Endothelial cell (in vitro differentiated cells): ENCODE measurements around the gene GADL1. TPM values are rescaled to one million over a fixed set of nuclear protein-coding genes. Genes with fewer than 3 reads are reported as not detected.

Source experiments
- DNase-seq: peaks from one replicate; pipeline ENCODE4 v3.0.0; 2021; ENCODE audit warnings: low spot score
- H3K27ac Mint-ChIP-seq: one replicate; pipeline ENCODE4 v1.8.0; 2021; ENCODE audit warnings: mixed read lengths, inconsistent platforms; ENCODE audit not compliant: unreplicated experiment
- H3K27me3 Mint-ChIP-seq: one replicate; pipeline ENCODE4 v1.8.0; 2021; ENCODE audit warnings: mild to moderate bottlenecking, moderate library complexity, mixed read lengths, inconsistent platforms; ENCODE audit not compliant: unreplicated experiment
- H3K36me3 Mint-ChIP-seq: one replicate; pipeline ENCODE4 v1.8.0; 2021; ENCODE audit warnings: mild to moderate bottlenecking, low read depth, mixed read lengths, inconsistent platforms; ENCODE audit not compliant: unreplicated experiment
- H3K4me1 Mint-ChIP-seq: one replicate; pipeline ENCODE4 v1.8.0; 2021; ENCODE audit warnings: mild to moderate bottlenecking, mixed read lengths, inconsistent platforms; ENCODE audit not compliant: unreplicated experiment
- H3K4me3 Mint-ChIP-seq: one replicate; pipeline ENCODE4 v1.8.0; 2021; ENCODE audit warnings: mild to moderate bottlenecking, mixed read lengths, inconsistent platforms; ENCODE audit not compliant: unreplicated experiment
- H3K9me3 Mint-ChIP-seq: one replicate; pipeline ENCODE4 v1.8.0; 2021; ENCODE audit warnings: mixed read lengths, inconsistent platforms; ENCODE audit not compliant: unreplicated experiment
- total RNA-seq: library from RNA; stranded (reverse); fragmentation: NEBNext Ultra II Directional; extraction: Animal tissue kit (Norgen Biotek cat#: 25700); gene quantifications from one replicate; pipeline ENCODE4 v1.2.1, GENCODE V29; 2021; ENCODE audit not compliant: unreplicated experiment
- TF ChIP-seq, protein P1 (sequence below): fragments of 200-600 bp; sonication (generic); IDR thresholded peaks from one replicate; pipeline ENCODE4 v1.5.0; 2021; ENCODE audit warnings: antibody characterized with exemption; ENCODE audit not compliant: unreplicated experiment

GADL1 gene
- total RNA-seq, 1 donor from 2014 or later: not detected

- no peak overlapping the region for H3K27ac Mint-ChIP-seq
- H3K9me3 Mint-ChIP-seq: no peaks in the 10 kb centered on the region
- H3K27me3 Mint-ChIP-seq: peaks cover 2% of the 10 kb centered on the region
- H3K36me3 Mint-ChIP-seq: no peaks in the 10 kb centered on the region
- no peak for DNase-seq
- H3K4me1 Mint-ChIP-seq: peaks cover 6% of the 10 kb centered on the region
- TF ChIP-seq, protein P1, sequence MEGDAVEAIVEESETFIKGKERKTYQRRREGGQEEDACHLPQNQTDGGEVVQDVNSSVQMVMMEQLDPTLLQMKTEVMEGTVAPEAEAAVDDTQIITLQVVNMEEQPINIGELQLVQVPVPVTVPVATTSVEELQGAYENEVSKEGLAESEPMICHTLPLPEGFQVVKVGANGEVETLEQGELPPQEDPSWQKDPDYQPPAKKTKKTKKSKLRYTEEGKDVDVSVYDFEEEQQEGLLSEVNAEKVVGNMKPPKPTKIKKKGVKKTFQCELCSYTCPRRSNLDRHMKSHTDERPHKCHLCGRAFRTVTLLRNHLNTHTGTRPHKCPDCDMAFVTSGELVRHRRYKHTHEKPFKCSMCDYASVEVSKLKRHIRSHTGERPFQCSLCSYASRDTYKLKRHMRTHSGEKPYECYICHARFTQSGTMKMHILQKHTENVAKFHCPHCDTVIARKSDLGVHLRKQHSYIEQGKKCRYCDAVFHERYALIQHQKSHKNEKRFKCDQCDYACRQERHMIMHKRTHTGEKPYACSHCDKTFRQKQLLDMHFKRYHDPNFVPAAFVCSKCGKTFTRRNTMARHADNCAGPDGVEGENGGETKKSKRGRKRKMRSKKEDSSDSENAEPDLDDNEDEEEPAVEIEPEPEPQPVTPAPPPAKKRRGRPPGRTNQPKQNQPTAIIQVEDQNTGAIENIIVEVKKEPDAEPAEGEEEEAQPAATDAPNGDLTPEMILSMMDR: no peak
- no peak overlapping the region for H3K4me3 Mint-ChIP-seq
These were observed 173.7 kb downstream of the GADL1 start for GRCh38 chr3:30720586-30721313.

DNA sequence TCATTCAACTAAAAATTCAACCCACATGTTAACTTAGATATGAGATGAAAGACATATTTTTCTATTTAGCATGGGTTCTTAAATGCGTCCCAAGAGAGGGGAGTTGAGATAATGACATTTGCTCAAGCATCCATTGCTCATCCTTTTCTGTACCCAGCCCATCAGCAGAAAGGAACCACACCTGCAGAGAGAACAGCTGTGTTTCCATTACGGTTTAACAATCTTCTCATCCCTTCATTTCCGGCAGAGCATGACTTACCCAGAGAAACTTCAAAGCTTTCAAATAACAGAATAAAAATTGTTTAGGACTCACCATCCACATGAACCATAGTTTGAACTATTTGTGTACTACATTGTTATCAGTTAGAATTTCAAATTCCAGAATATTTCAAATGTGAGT, 174.9 kb downstream of the GADL1 start:
- no peak overlapping the region for H3K4me3 Mint-ChIP-seq
- H3K9me3 Mint-ChIP-seq: no peaks in the 10 kb centered on the region
- H3K36me3 Mint-ChIP-seq: no peaks in the 10 kb centered on the region
- TF ChIP-seq, protein P1: no peak
- DNase-seq: no peak
- H3K27ac Mint-ChIP-seq: no peak overlapping the region
- peaks cover 2% of the 10 kb centered on the region for H3K27me3 Mint-ChIP-seq
- H3K4me1 Mint-ChIP-seq: peaks cover 6% of the 10 kb centered on the region

DNA sequence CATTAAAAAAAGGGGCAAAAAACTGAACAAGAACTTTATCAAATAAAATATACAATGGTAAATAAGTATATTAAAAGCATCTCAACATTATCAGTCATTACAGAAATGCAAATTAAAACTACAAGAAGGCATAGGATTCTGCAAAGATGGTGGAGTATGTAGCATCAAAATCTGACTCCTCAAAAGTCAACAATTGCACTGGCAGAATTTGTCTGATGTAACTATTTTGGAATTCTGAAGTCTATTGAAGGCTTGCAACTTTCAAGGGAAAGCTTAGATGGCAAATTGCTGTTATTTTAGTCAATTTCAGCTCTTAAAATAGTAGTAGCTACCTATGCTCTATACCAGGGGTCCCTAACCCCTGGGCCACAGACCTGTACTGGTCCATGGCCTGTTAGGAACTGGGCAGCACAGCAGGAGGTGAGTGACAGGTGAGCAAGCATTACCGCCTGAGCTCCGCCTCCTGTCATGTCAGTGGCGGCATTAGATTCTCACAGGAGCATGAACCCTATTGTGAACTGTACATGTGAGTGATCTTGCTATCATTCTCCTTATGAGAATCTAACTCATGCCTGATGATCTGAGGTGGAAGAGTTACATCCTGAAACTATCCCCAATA, 180.5 kb downstream of the GADL1 start:
- H3K27ac Mint-ChIP-seq: no peak overlapping the region
- TF ChIP-seq, protein P1: no peak
- no peaks in the 10 kb centered on the region for H3K9me3 Mint-ChIP-seq
- no peak for DNase-seq
- H3K4me3 Mint-ChIP-seq: no peak overlapping the region
- H3K4me1 Mint-ChIP-seq: peaks cover 27% of the 10 kb centered on the region
- no peaks in the 10 kb centered on the region for H3K27me3 Mint-ChIP-seq
- H3K36me3 Mint-ChIP-seq: no peaks in the 10 kb centered on the region

DNA sequence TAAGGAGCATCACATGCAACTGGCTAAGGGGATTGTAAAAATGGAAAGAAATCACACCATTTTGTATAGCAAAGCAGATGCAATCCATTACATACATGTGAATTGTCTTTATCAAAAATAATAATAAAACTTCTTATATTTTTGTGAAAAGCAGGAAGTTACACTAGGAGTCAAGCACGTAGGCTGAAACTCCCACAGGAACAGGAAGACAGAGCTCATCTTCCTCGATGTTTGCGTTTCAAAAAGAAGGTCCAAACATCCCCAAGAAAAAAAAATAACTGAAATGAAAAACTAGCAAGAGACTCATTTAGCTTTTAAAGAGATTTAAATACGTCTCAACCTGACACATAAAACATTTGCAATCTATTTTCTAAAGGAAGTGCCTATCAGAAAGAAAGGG, 181.5 kb downstream of the GADL1 start:
- TF ChIP-seq, protein P1: no peak
- Mint-ChIP-seq H3K27ac (no peak overlapping the region), H3K4me1 (peaks cover 30% of the 10 kb centered on the region), H3K9me3 (no peaks in the 10 kb centered on the region), H3K27me3 (no peaks in the 10 kb centered on the region), H3K4me3 (no peak overlapping the region), H3K36me3 (no peaks in the 10 kb centered on the region)
- no peak for DNase-seq

DNA sequence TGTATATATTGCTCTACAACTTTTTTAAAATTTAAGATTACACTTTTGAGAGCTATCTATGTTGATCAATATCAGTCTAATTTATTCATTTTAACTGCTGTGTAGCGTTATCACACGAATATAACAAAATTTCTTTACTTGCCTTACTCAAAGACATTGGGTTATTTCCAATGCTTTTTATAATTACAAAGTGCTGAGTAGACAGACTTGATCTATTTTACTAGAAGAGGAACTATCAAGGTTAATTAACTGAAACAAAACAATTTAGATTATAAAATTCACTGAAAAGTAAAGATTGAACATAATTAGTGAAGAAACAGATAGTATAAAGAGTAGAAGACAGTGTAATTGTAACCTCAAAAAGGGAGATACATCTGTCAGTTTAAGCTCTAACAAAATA, 182.6 kb downstream of the GADL1 start:
- H3K36me3 Mint-ChIP-seq: peaks cover 3% of the 10 kb centered on the region
- H3K9me3 Mint-ChIP-seq: no peaks in the 10 kb centered on the region
- TF ChIP-seq, protein P1: no peak
- no peak overlapping the region for H3K27ac Mint-ChIP-seq
- H3K4me3 Mint-ChIP-seq: no peak overlapping the region
- no peaks in the 10 kb centered on the region for H3K27me3 Mint-ChIP-seq
- DNase-seq: no peak
- peaks cover 30% of the 10 kb centered on the region for H3K4me1 Mint-ChIP-seq
